Fibroblast of lung (primary cell): ENCODE results near the gene RPL28. TPM values are rescaled to one million over a fixed set of nuclear protein-coding genes. Genes with fewer than 3 reads are reported as not detected.

ENCODE experiments used
- DNase-seq, 2 donors: peaks; one replicate each; pipeline versions ENCODE4 v3.0.0 to v3.0.0-alpha.2; 2010; ENCODE audit warnings: low read depth in 2 of 2
- H2AFZ ChIP-seq: 2 replicates; pipeline ENCODE4 v1.5.1; 2012; ENCODE audit warnings: low read length, control low read depth, inconsistent platforms
- H3K27ac ChIP-seq: 2 replicates; pipeline ENCODE4 v1.5.1; 2011; ENCODE audit warnings: low read length, control low read depth; ENCODE audit not compliant: insufficient read depth
- H3K27me3 ChIP-seq: 2 replicates; pipeline ENCODE4 v1.5.1; 2011; ENCODE audit warnings: mild to moderate bottlenecking, low read length; ENCODE audit not compliant: control insufficient read depth, insufficient read depth
- H3K36me3 ChIP-seq: 2 replicates; pipeline ENCODE4 v1.5.1; 2011; ENCODE audit warnings: low read length; ENCODE audit not compliant: control insufficient read depth, insufficient read depth
- H3K4me1 ChIP-seq: 2 replicates; pipeline ENCODE4 v1.5.1; 2011; ENCODE audit warnings: low read length; ENCODE audit not compliant: control insufficient read depth, insufficient read depth; ENCODE audit errors: extremely low read depth
- H3K4me2 ChIP-seq: 2 replicates; pipeline ENCODE4 v1.5.1; 2011; ENCODE audit warnings: low read length, control low read depth; ENCODE audit not compliant: insufficient read depth; ENCODE audit errors: extremely low read depth
- H3K4me3 ChIP-seq, 4 experiments: fragments of 200-600 bp in 1 of 4; sonication (generic) in 1 of 4; replicated peaks in 1 of 4; 2 replicates each; pipeline ENCODE4 v1.5.1; 2011 to 2016; ENCODE audit warnings: low read length in 4 of 4, low read depth in 3 of 4, mild to moderate bottlenecking in 3 of 4, control low read depth in 2 of 4, inconsistent platforms in 1 of 4, mixed read lengths in 1 of 4; ENCODE audit not compliant: insufficient read depth in 1 of 4; ENCODE audit errors: control extremely low read depth in 1 of 4
- H3K79me2 ChIP-seq: 2 replicates; pipeline ENCODE4 v1.5.1; 2012; ENCODE audit warnings: mild to moderate bottlenecking, low read length, inconsistent platforms; ENCODE audit not compliant: control insufficient read depth, insufficient read depth
- H3K9ac ChIP-seq: 2 replicates; pipeline ENCODE4 v1.5.1; 2011; ENCODE audit warnings: mild to moderate bottlenecking, low read length, control low read depth; ENCODE audit not compliant: insufficient read depth
- H3K9me3 ChIP-seq: 2 replicates; pipeline ENCODE4 v1.5.1; 2012; ENCODE audit warnings: low read depth, low read length; ENCODE audit not compliant: control insufficient read depth, insufficient read depth
- H4K20me1 ChIP-seq: 2 replicates; pipeline ENCODE4 v1.5.1; 2011; ENCODE audit warnings: low read length; ENCODE audit not compliant: control insufficient read depth, insufficient read depth; ENCODE audit errors: extremely low read depth
- EZH2 ChIP-seq: IDR thresholded peaks from 2 replicates; pipeline ENCODE4 v1.5.1; 2012; ENCODE audit warnings: low read length, control low read depth, mild to moderate bottlenecking; ENCODE audit errors: missing control alignments
- polyA plus RNA-seq, 2 donors: library from polyadenylated mRNA; depleted of rRNA in 1 of 2; stranded (reverse) in 1 of 2; unstranded in 1 of 2; fragments of >200 nt; gene quantifications; 2 replicates each; pipeline ENCODE4 v1.2.1, GENCODE V29; 2011 to 2012; ENCODE audit warnings: missing spikeins in 1 of 2
- total RNA-seq: library from RNA; depleted of rRNA; stranded (reverse); fragments of >200 nt; gene quantifications from 2 replicates; pipeline ENCODE4 v1.2.1, GENCODE V29; 2014
- TF ChIP-seq, protein P1 (sequence below), 2 donors: IDR thresholded peaks in 1 of 2; conservative IDR thresholded peaks in 1 of 2; 1 replicate in 1 of 2; 2 replicates in 1 of 2; pipeline ENCODE4 v1.5.1; 2011 to 2012; ENCODE audit warnings: low read length in 2 of 2, control low read depth in 1 of 2, inconsistent platforms in 1 of 2, low read depth in 1 of 2, mild to moderate bottlenecking in 1 of 2

Gene RPL28
- total and polyA plus RNA-seq, 2 donors (not counting 1 experiment from before 2014, with no cell fraction given), result 146 to 665 TPM

DNA sequence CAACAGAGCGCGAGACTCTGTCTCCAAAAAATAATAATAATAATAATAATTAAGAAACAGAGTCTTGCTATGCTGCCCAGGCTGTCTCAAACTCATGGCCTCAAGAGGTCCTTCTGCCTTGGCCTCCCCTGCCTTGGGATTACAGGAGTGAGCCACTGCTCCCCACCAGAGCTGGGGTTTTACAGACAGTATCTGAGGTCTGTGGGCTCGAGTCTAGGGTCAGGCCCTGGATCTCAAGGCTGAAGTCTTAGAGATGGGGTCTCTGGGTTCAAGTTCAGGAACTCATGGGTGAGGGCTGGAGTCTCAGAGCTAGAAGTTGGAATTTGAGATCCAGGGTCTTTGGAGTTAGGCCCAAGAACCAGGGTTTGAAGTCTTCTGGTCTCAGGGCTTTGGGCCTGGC is 18.9 kb upstream of the RPL28 start:
- Histone ChIP-seq H3K9me3 (no peaks in the 10 kb centered on the region), H2AFZ (no peak overlapping the region), H3K27ac (no peak overlapping the region), H3K36me3 (no peaks in the 10 kb centered on the region), H3K79me2 (no peaks in the 10 kb centered on the region), H3K27me3 (no peaks in the 10 kb centered on the region), H3K9ac (no peak overlapping the region), H3K4me3 (no peak overlapping the region), H3K4me2 (no peak overlapping the region), H3K4me1 (peaks cover 4% of the 10 kb centered on the region), H4K20me1 (no peaks in the 10 kb centered on the region)
- DNase-seq, result no peak
- TF ChIP-seq, protein P1, sequence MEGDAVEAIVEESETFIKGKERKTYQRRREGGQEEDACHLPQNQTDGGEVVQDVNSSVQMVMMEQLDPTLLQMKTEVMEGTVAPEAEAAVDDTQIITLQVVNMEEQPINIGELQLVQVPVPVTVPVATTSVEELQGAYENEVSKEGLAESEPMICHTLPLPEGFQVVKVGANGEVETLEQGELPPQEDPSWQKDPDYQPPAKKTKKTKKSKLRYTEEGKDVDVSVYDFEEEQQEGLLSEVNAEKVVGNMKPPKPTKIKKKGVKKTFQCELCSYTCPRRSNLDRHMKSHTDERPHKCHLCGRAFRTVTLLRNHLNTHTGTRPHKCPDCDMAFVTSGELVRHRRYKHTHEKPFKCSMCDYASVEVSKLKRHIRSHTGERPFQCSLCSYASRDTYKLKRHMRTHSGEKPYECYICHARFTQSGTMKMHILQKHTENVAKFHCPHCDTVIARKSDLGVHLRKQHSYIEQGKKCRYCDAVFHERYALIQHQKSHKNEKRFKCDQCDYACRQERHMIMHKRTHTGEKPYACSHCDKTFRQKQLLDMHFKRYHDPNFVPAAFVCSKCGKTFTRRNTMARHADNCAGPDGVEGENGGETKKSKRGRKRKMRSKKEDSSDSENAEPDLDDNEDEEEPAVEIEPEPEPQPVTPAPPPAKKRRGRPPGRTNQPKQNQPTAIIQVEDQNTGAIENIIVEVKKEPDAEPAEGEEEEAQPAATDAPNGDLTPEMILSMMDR (conservative IDR thresholded peaks at IDR 0.05 in 1 of 2, IDR thresholded peaks at IDR 0.05 in 1 of 2; ENCODE audit: low read depth in 1 of 2, low read length in 2 of 2), result no peak
- no peak for TF ChIP-seq EZH2

DNA sequence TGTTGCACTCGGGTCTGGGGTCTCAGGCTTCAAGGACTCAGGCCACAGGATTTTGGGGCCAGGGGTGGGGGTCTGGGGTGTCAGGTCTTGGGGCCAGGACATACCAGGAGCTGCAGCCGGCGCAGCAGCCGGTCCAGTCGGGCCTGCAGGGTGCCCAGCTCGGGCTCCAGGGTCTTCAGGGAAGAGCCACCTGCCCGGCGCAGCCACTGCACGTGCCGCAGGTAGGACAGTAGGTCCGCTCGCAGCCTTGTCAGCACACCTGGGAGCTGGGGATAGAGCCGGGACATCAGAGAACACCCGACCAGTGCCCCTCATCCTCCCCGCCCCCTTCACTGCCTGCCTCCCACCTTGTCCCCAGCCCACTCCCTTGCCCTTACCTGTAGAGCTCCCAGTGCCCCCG is 17.6 kb upstream of the RPL28 start:
- H3K4me3 ChIP-seq, result no peak overlapping the region
- H2AFZ ChIP-seq, result no peak overlapping the region
- H3K4me1 ChIP-seq, result peaks cover 4% of the 10 kb centered on the region
- TF ChIP-seq, protein P1 (conservative IDR thresholded peaks at IDR 0.05 in 1 of 2, IDR thresholded peaks at IDR 0.05 in 1 of 2; ENCODE audit: low read depth in 1 of 2, low read length in 2 of 2), result no peak
- TF ChIP-seq EZH2, result no peak
- H3K79me2 ChIP-seq, result no peaks in the 10 kb centered on the region
- no peak overlapping the region for H3K27ac ChIP-seq
- no peaks in the 10 kb centered on the region for H4K20me1 ChIP-seq
- H3K36me3 ChIP-seq, result no peaks in the 10 kb centered on the region
- no peaks in the 10 kb centered on the region for H3K27me3 ChIP-seq
- no peak overlapping the region for H3K9ac ChIP-seq
- H3K9me3 ChIP-seq, result no peaks in the 10 kb centered on the region
- DNase-seq, result no peak
- H3K4me2 ChIP-seq, result no peak overlapping the region

DNA sequence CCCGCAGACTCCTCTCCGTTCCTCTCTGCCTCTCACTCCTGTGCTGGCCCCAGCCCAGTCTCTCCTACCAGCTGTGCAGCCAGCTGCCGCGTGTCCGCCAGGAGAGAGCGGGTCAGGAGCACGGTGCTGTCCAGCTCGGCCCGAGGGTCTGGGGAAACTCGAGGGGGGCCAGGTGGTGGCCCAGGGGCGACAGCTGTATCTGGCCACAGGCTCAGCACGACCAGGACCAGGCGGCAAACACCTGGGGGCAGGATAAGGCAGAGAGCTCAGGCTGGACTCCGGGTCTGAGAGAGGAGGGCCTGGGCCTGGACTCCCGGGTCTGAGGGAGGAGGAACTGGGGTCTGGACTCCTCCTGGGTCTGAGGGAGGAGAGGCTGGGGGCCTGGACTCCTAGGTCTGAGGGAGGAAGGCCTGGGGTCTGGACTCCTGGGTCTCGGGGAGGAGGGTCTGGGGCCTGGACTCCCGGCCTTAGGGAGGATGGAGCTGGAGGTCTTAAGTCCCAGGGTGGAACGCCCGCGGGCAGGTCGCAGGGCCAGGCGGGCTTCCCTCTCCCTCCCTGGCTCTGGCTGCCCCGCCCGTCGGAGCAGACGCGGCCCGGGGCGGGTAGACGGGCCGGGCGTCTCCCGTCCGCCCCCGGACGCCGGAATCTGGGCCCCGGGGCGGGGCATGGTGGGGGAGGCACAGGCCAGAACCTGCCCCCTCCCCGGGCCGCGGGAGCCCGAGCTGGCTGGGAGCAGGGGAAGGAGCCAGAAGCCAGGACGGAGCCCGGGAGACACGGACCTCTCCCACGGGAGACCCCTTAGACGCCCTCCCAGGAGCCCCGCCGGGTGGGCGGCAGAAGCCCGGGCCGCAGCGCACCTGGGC is 16.8 kb upstream of the RPL28 start:
- Histone ChIP-seq H3K4me3 (peak overlapping the region; percentile 17 to 52 (median 25)), H3K27ac (peak overlapping the region; percentile 8), H3K27me3 (no peaks in the 10 kb centered on the region), H2AFZ (peak overlapping the region; percentile 44), H4K20me1 (no peaks in the 10 kb centered on the region), H3K4me2 (no peak overlapping the region), H3K9me3 (no peaks in the 10 kb centered on the region), H3K79me2 (no peaks in the 10 kb centered on the region), H3K4me1 (peaks cover 6% of the 10 kb centered on the region), H3K9ac (peak overlapping the region; percentile 62), H3K36me3 (no peaks in the 10 kb centered on the region)
- TF ChIP-seq, protein P1 (conservative IDR thresholded peaks at IDR 0.05 in 1 of 2, IDR thresholded peaks at IDR 0.05 in 1 of 2; ENCODE audit: low read depth in 1 of 2, low read length in 2 of 2), result no peak
- no peak for TF ChIP-seq EZH2
- DNase-seq, result peak in 1 of 2 donors; percentile 68
